ENCODE results near the gene ZNF318.

DNA sequence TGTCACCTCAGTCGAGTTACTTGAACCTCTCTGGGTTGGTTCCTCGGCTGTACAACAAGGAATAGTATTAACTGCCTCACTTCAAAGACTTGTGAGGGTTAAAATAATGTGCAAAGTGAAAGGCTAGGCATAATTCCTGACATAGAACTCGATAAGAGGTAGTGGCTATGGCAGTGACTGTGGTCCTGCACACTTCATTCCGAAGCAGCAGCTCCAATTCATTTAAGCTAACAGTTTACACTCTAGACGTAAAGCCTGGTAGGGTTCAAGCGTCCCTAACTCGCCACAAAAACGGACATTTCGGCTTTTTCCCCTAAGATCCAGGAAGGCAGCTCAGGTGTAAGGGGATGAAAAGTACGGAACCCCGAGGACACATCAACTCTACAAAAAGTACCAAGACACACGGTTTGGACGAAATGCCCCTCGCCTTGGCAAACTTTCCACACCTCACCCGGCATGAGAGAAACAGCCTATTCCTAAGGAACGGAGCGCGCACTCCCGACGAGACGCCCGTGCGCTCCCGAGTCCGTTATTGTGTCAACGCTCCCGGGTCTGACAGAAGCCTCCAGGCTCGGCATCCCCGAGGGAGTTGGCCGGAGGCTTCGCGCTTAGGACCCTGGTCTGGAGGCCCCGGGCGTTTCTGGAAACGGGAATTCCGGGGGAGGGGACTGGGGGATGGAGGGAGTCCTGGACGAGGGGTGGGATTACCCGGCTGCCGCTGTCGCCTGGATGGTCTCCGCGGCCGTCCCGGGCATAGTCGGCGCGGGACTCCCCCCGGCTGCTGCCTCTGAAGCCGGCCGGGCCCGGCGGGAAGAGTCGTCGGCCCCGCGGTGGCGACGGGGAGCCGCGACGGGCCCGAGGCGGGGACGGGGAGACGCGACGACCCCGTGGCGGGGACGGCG lies 937 bp downstream of the ZNF318 start:
- peak in 2 of 3 donors; percentile 6 to 12 for TF ChIP-seq POLR2AphosphoS5 (IDR thresholded peaks at IDR 0.05)
- TF ChIP-seq, protein P1, sequence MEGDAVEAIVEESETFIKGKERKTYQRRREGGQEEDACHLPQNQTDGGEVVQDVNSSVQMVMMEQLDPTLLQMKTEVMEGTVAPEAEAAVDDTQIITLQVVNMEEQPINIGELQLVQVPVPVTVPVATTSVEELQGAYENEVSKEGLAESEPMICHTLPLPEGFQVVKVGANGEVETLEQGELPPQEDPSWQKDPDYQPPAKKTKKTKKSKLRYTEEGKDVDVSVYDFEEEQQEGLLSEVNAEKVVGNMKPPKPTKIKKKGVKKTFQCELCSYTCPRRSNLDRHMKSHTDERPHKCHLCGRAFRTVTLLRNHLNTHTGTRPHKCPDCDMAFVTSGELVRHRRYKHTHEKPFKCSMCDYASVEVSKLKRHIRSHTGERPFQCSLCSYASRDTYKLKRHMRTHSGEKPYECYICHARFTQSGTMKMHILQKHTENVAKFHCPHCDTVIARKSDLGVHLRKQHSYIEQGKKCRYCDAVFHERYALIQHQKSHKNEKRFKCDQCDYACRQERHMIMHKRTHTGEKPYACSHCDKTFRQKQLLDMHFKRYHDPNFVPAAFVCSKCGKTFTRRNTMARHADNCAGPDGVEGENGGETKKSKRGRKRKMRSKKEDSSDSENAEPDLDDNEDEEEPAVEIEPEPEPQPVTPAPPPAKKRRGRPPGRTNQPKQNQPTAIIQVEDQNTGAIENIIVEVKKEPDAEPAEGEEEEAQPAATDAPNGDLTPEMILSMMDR (IDR thresholded peaks at IDR 0.05 in 8 of 11, conservative IDR thresholded peaks at IDR 0.05 in 3 of 11) = no peak

All from spleen (tissue), 7 donors.